ENCODE data around the gene ARSB.

Gene ARSB

GRCh38 chr5:78985116-78985724, at the start of gene ARSB:
Gene ARSB, minus strand, starts transcription at chr5:78985310. Its CDS starts 62 bp downstream, at chr5:78985248.
- DNase-seq (ENCODE audit: low read depth in 4 of 4, low spot score in 1 of 4): peak; percentile 7 to 54 (median 24)

GRCh38 chr5:79032782-79033181, 47.7 kb upstream of the ARSB start:
- no peak for DNase-seq (ENCODE audit: low read depth in 4 of 4, low spot score in 1 of 4)

- no peak for DNase-seq (ENCODE audit: low read depth in 4 of 4, low spot score in 1 of 4)
Observed at GRCh38 chr5:79032031-79032695, 47.1 kb upstream of the ARSB start.

- no peak for DNase-seq (ENCODE audit: low read depth in 4 of 4, low spot score in 1 of 4)
Observed at GRCh38 chr5:79031485-79031867, 46.4 kb upstream of the ARSB start.

- no peak for DNase-seq (ENCODE audit: low read depth in 4 of 4, low spot score in 1 of 4)
Observed at GRCh38 chr5:79030663-79031484, 45.8 kb upstream of the ARSB start.

- DNase-seq (ENCODE audit: low read depth in 4 of 4, low spot score in 1 of 4): peak; percentile 13 to 28 (median 20)
Observed at GRCh38 chr5:79025054-79025472, 40.0 kb upstream of the ARSB start.

- no peak for DNase-seq (ENCODE audit: low read depth in 4 of 4, low spot score in 1 of 4)
Observed at GRCh38 chr5:79023947-79024346, 38.8 kb upstream of the ARSB start.

- no peak for DNase-seq (ENCODE audit: low read depth in 4 of 4, low spot score in 1 of 4)
Observed at GRCh38 chr5:79023348-79023747, 38.2 kb upstream of the ARSB start.

- DNase-seq (ENCODE audit: low read depth in 4 of 4, low spot score in 1 of 4): no peak
Observed at GRCh38 chr5:79022771-79023170, 37.7 kb upstream of the ARSB start.

- no peak for DNase-seq (ENCODE audit: low read depth in 4 of 4, low spot score in 1 of 4)
Observed at GRCh38 chr5:79021753-79022152, 36.6 kb upstream of the ARSB start.

GRCh38 chr5:79020861-79021561, 35.9 kb upstream of the ARSB start:
- peak in 1 of 4 experiments; percentile 26 for DNase-seq (ENCODE audit: low read depth in 4 of 4, low spot score in 1 of 4)

GRCh38 chr5:79014631-79015030, 29.5 kb upstream of the ARSB start:
- no peak for DNase-seq (ENCODE audit: low read depth in 4 of 4, low spot score in 1 of 4)

- no peak for DNase-seq (ENCODE audit: low read depth in 4 of 4, low spot score in 1 of 4)
Observed at GRCh38 chr5:79011869-79012268, 26.8 kb upstream of the ARSB start.

- DNase-seq (ENCODE audit: low read depth in 4 of 4, low spot score in 1 of 4): no peak
Observed at GRCh38 chr5:79011219-79011836, 26.2 kb upstream of the ARSB start.

GRCh38 chr5:79008362-79008761, 23.3 kb upstream of the ARSB start:
- DNase-seq (ENCODE audit: low read depth in 4 of 4, low spot score in 1 of 4): no peak

GRCh38 chr5:79007872-79008271, 22.8 kb upstream of the ARSB start:
- no peak for DNase-seq (ENCODE audit: low read depth in 4 of 4, low spot score in 1 of 4)

GRCh38 chr5:79005936-79006631, 21.0 kb upstream of the ARSB start:
- DNase-seq (ENCODE audit: low read depth in 4 of 4, low spot score in 1 of 4): no peak

- DNase-seq (ENCODE audit: low read depth in 4 of 4, low spot score in 1 of 4): no peak
Observed at GRCh38 chr5:79005151-79005550, 20.0 kb upstream of the ARSB start.

- no peak for DNase-seq (ENCODE audit: low read depth in 4 of 4, low spot score in 1 of 4)
Observed at GRCh38 chr5:79002374-79002773, 17.3 kb upstream of the ARSB start.

GRCh38 chr5:79001471-79001870, 16.4 kb upstream of the ARSB start:
- no peak for DNase-seq (ENCODE audit: low read depth in 4 of 4, low spot score in 1 of 4)

All from stimulated activated CD4-positive, alpha-beta T cell treated with anti-CD3 and anti-CD28 coated beads, Interleukin-1b, Interleukin-23, amount 100 ng/mL, for 24 hours (primary cell).